ENCODE measurements around the gene ALG9.

Gene ALG9

GRCh38 chr11:111878849-111879636 lies 7.7 kb upstream of the ALG9 start, which contains the start of the genes CFAP68 and FDXACB1:
Gene CFAP68 (plus strand): TSS chr11:111879541. CDS start chr11:111879561, 20 bp downstream.
Gene FDXACB1 (minus strand): TSS chr11:111879165. CDS start chr11:111879132, 33 bp downstream.
- DNase-seq: peak; percentile 95

- no peak for DNase-seq
Measured at GRCh38 chr11:111878385-111878848, 7.0 kb upstream of the ALG9 start.

- no peak for DNase-seq
Measured at GRCh38 chr11:111871693-111872161, 346 bp upstream of the ALG9 start.

DNA sequence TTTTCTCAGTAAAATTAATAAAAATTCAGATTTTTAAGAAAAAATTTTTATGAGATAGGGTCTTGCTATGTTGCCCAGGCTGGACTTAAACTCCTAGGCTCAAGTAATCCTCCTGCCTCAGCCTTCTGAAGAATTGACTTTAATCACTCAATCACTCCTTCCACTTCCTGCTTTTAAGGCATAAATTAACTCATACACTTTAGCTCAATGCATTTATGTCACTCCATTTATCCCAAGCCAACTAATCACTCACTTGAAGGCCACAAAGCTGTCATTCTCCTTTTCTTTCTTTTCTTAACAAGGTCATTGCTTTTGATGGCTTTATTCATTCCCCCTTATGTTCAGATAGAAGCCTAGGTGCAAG lies 877 bp downstream of the ALG9 start:
- DNase-seq: no peak

DNA sequence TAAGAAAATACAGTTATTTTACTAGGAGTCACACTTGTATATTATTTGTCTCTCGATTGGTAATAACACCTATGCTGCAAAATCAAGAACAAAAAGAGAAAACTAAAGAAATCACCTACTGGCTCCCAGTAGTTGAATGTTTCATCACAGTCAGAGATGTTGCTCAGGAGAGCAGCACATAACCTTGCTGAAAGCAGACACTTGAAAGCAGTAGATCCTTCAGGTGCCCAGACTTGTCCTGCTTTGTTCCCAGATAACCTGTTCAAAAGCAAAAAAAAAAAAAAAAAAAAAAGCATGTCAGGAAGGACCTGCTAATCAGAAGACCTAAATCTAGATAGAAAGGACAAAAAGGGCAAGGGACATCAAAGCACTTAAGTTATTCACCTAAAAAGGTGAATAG lies 1.3 kb downstream of the ALG9 start:
- no peak for DNase-seq

- no peak for DNase-seq
Measured at GRCh38 chr11:111860257-111860656, 11.1 kb downstream of the ALG9 start.

- no peak for DNase-seq
Measured at GRCh38 chr11:111855506-111855905, 15.9 kb downstream of the ALG9 start.

DNA sequence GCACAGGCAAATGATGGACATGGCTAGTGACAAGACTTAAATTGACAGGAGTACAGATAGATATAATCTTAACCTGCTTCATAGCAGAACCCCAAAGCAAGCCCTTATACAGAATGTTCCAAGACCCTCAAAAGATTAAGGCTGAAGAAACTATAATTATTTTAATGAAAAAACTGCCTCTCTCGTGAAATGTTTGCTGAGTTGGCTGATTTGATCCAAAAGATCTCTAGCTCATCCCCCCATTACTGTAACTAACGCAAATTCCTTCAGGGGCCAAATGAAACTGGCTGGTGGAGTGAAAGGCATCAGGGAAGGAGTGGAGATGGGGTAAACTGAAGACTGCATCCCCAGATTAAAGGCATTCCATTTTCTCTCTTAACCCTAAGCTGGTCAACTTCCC lies 19.3 kb downstream of the ALG9 start:
- DNase-seq: no peak

DNA sequence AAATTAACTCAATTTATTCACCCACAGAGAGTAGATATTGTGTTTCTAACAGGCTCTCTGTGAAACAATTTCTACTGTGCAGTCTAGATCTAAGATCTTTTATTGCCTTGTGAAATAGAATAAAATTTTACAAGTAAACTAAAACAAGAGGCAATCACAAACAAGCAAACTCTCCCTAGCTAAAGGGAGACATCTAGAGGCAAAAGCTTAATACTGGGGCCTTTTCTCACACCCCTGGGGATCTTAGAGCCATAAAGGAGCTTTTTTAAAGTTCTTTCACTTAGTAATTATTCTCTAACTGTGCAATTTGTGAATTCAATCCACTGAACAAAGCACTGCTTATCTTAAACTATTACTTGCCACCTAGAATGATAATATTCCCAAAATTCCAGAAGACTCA lies 19.7 kb downstream of the ALG9 start:
- DNase-seq: no peak

- no peak for DNase-seq
Measured at GRCh38 chr11:111851067-111851466, 20.3 kb downstream of the ALG9 start.

GRCh38 chr11:111849631-111850030 lies 21.8 kb downstream of the ALG9 start:
- no peak for DNase-seq

GRCh38 chr11:111846636-111847035 lies 24.7 kb downstream of the ALG9 start:
- DNase-seq: no peak

DNA sequence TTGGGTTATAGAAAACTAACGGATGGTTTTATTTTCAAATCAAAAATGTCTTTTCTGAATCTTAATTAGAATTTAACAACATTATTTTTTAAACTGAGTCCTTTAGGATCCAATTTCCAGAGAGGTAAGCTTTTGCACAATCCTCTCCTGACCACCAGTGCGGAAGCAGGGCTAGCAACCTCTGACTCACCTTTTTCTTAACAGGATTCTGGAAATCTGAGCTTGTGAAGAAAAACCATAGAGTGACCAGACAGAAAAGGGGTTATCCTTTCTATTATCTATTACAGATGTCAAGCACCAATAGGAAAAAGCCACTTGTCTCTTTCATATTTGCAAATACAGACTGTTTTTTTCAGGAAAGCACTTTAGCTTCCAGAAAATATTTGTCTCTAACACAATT lies 25.3 kb downstream of the ALG9 start:
- DNase-seq: no peak

- DNase-seq: no peak
Measured at GRCh38 chr11:111845276-111846028, 25.9 kb downstream of the ALG9 start.

DNA sequence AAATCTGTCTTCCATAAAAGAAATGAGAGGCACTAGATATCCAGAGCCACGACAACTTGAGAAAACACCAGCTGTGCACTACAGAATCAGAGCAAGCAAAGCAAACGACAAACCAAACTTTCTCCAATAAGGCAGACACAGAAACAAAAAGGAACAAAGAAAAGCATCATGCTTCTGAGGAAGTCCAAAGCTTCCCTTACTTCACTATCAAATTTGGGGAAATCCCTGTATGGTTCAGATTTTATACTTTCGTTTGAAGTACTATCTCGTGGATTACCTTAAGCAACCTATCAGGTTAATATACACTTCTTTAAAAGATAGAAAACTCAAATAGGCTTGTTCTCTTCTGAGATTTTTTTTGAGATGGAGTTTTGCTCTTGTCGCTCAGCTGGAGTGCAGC lies 27.7 kb downstream of the ALG9 start:
- DNase-seq: no peak

GRCh38 chr11:111841370-111842053 lies 29.9 kb downstream of the ALG9 start:
- peak; percentile 81 for DNase-seq

GRCh38 chr11:111840143-111840542 lies 31.2 kb downstream of the ALG9 start:
- no peak for DNase-seq

- DNase-seq: no peak
Measured at GRCh38 chr11:111838054-111838453, 33.3 kb downstream of the ALG9 start.

DNA sequence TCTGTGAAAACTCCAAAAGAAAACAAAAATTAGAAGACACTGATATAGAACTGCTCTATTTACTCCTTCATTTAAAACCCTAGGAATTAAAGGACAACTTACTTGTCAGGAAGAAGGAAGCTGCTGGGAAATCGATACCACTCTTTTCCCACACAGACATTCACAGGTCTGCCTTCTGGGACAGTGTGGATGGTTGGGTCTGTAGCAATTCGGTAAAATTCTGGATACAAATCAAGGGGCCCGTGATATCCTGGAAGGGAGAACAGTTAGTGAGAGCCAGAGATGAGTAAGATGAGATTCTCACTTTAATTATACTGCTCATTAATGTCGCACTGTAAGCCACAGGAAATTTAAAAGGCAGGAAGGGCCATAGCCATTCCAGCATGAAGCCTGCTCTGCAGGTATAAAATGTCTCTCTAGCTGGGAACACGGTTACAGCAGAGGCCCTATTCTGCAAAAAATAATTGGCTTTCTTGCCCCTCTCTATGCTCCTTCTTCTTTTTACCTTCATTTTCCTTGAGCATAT lies 34.0 kb downstream of the ALG9 start:
- DNase-seq: no peak

GRCh38 chr11:111836721-111837120 lies 34.7 kb downstream of the ALG9 start:
- DNase-seq: no peak

DNA sequence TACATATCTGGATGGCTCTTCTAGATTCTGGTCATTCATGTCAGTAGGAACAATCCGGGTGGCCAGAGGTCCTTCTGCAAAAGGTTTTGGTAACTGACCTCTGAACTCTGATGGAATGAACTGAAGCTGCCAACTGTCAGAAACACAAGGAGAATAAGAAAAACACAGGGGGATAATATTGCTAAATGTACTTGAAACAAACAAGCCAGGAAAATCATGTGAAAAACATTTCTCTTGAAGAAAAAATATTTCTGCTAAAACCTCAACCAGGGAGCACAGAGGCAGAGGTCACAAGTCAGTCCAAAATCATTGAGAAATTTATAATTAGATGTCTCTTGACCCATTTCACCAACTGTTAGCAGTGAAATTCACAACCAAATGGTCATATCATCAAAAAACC lies 35.2 kb downstream of the ALG9 start:
- DNase-seq: no peak

GRCh38 chr11:111835665-111836064 lies 35.7 kb downstream of the ALG9 start:
- no peak for DNase-seq
